Epithelial cell of proximal tubule (primary cell): ENCODE results near the gene RSPH1. TPM values are rescaled to one million over a fixed set of nuclear protein-coding genes. Genes with fewer than 3 reads are reported as not detected.

Experiments
- DNase-seq: peaks from one replicate; pipeline ENCODE4 v3.0.0-alpha.2; 2011; ENCODE audit warnings: low read depth
- H3K4me3 ChIP-seq: 2 replicates; pipeline ENCODE4 v1.5.1; 2011; ENCODE audit warnings: low read depth, mild to moderate bottlenecking, low read length
- CTCF ChIP-seq: conservative IDR thresholded peaks from 2 replicates; pipeline ENCODE4 v1.5.1; 2012; ENCODE audit warnings: low read depth, mild to moderate bottlenecking, low read length
- total RNA-seq: library from RNA; depleted of rRNA; stranded (reverse); fragments of >200 nt; gene quantifications from 2 replicates; pipeline ENCODE4 v1.2.3, GENCODE V29; 2015

Gene RSPH1
- total RNA-seq, 1 donor from 2014 or later = 1.8 TPM

GRCh38 chr21:42532466-42533181 is 36.6 kb upstream of the RSPH1 start:
- TF ChIP-seq CTCF = no peak
- no peak for DNase-seq

GRCh38 chr21:42531771-42532170 is 35.7 kb upstream of the RSPH1 start:
- no peak for TF ChIP-seq CTCF
- no peak for DNase-seq
- H3K4me3 ChIP-seq = no peak overlapping the region

More at GRCh38 chr21:42532466-42533181, 36.6 kb upstream of the RSPH1 start:
- H3K4me3 ChIP-seq = no peak overlapping the region

- no peak overlapping the region for H3K4me3 ChIP-seq
- no peak for DNase-seq
- no peak for TF ChIP-seq CTCF
Observed at GRCh38 chr21:42530167-42530518, 34.1 kb upstream of the RSPH1 start.

- no peak overlapping the region for H3K4me3 ChIP-seq
- no peak for TF ChIP-seq CTCF
- no peak for DNase-seq
Observed at GRCh38 chr21:42527489-42528158, 31.6 kb upstream of the RSPH1 start.

GRCh38 chr21:42527127-42527488 is 31.1 kb upstream of the RSPH1 start:
- DNase-seq = no peak
- H3K4me3 ChIP-seq = no peak overlapping the region
- TF ChIP-seq CTCF = no peak

GRCh38 chr21:42526379-42526727 is 30.3 kb upstream of the RSPH1 start:
- H3K4me3 ChIP-seq = no peak overlapping the region
- DNase-seq = no peak
- no peak for TF ChIP-seq CTCF

- no peak for DNase-seq
- H3K4me3 ChIP-seq = no peak overlapping the region
- TF ChIP-seq CTCF = no peak
Observed at GRCh38 chr21:42525676-42526378, 29.8 kb upstream of the RSPH1 start.
